ENCODE measurements around the gene TCEAL9. TPM values are rescaled to one million over a fixed set of nuclear protein-coding genes. Genes with fewer than 3 reads are reported as not detected.
"Not testable (repeated sequence)": the region's sequence is repeated elsewhere in the genome, so short reads cannot be mapped to it uniquely, and the experiment has no call there.

Gene TCEAL9
- total RNA-seq, 1 experiment from 2014 or later, result 44.9 TPM

DNA sequence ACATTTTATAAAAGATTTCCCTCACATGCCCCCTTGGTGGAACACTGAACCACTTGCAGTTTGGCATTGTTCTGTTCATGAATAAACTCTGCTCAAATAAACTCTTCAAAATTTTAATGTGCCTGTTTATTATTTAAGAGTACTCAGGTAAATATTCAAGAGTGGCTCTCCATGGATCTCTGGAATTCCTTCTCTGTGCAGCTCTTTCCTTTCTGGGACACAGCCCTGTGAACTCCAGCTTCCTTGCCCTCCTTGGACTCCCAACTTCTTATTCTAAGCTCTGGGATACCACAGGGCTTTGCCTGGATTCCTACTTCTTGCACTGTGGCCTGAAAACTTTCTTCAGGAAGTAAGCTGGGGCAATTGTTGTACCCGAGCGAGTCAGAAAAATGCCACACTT is 28.4 kb downstream of the TCEAL9 start:
- H3K9me3 ChIP-seq, result no peaks in the 10 kb centered on the region
- BruUV-seq (replicated peaks), result no TSS peak
- H3K4me3 ChIP-seq (ENCODE audit: low read depth, low read length), result no peak overlapping the region
- H3K27me3 ChIP-seq (replicated peaks; ENCODE audit: control insufficient read depth, insufficient read depth, low read length), result no peaks in the 10 kb centered on the region
- H3K9me3 Mint-ChIP-seq (ENCODE audit: unreplicated experiment), result no peaks in the 10 kb centered on the region
- no peaks in the 10 kb centered on the region for H3K27me3 Mint-ChIP-seq (ENCODE audit: insufficient read depth, unreplicated experiment)
- H3K27ac Mint-ChIP-seq (ENCODE audit: unreplicated experiment), result peak overlapping the region; percentile 22
- CTCF ChIA-PET, result no interaction called here
- DNase-seq, result no peak
- POLR2A ChIA-PET, result interaction anchor here (0.7 kb wide), 1 partner anchor 20 kb away, joined by 3 read pairs; no protein-coding TSS in a partner anchor
- H3K36me3 Mint-ChIP-seq (ENCODE audit: insufficient read depth, unreplicated experiment), result peaks cover 4% of the 10 kb centered on the region
- no peaks in the 10 kb centered on the region for H3K36me3 ChIP-seq (ENCODE audit: control insufficient read depth, insufficient read depth, low read length)
- peaks cover 4% of the 10 kb centered on the region; the same call in 1 of the 2 replicates for H3K4me1 ChIP-seq
- intact Hi-C loops (cut with micrococcal nuclease; ENCODE audit: unreplicated experiment), result no loop called here
- TF ChIP-seq, protein P1, sequence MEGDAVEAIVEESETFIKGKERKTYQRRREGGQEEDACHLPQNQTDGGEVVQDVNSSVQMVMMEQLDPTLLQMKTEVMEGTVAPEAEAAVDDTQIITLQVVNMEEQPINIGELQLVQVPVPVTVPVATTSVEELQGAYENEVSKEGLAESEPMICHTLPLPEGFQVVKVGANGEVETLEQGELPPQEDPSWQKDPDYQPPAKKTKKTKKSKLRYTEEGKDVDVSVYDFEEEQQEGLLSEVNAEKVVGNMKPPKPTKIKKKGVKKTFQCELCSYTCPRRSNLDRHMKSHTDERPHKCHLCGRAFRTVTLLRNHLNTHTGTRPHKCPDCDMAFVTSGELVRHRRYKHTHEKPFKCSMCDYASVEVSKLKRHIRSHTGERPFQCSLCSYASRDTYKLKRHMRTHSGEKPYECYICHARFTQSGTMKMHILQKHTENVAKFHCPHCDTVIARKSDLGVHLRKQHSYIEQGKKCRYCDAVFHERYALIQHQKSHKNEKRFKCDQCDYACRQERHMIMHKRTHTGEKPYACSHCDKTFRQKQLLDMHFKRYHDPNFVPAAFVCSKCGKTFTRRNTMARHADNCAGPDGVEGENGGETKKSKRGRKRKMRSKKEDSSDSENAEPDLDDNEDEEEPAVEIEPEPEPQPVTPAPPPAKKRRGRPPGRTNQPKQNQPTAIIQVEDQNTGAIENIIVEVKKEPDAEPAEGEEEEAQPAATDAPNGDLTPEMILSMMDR (IDR thresholded peaks at IDR 0.05; ENCODE audit: insufficient read depth in 1 of 2, low read depth in 1 of 2, low read length in 1 of 2, severe bottlenecking in 1 of 2, unreplicated experiment in 1 of 2), result no peak
- peaks cover 12% of the 10 kb centered on the region for H3K4me1 Mint-ChIP-seq (ENCODE audit: low read depth, unreplicated experiment)
- peak overlapping the region; percentile 22 for H3K4me3 Mint-ChIP-seq (ENCODE audit: unreplicated experiment)

GRCh38 chrX:103385283-103385830 is 29.1 kb downstream of the TCEAL9 start:
- BruUV-seq (replicated peaks); DNase-seq; intact Hi-C loops (cut with micrococcal nuclease; ENCODE audit: unreplicated experiment); CTCF ChIA-PET; H3K27me3 ChIP-seq (replicated peaks; ENCODE audit: control insufficient read depth, insufficient read depth, low read length); H3K36me3 Mint-ChIP-seq (ENCODE audit: insufficient read depth, unreplicated experiment); H3K27me3 Mint-ChIP-seq (ENCODE audit: insufficient read depth, unreplicated experiment); H3K9me3 Mint-ChIP-seq (ENCODE audit: unreplicated experiment); POLR2A ChIA-PET; H3K36me3 ChIP-seq (ENCODE audit: control insufficient read depth, insufficient read depth, low read length); H3K4me1 ChIP-seq; H3K9me3 ChIP-seq; H3K4me3 ChIP-seq (ENCODE audit: low read depth, low read length): not testable (repeated sequence)
- Mint-ChIP-seq H3K4me1 (ENCODE audit: low read depth, unreplicated experiment) (peaks cover 12% of the 10 kb centered on the region), H3K4me3 (ENCODE audit: unreplicated experiment) (peak overlapping the region; percentile 22), H3K27ac (ENCODE audit: unreplicated experiment) (peak overlapping the region; percentile 22)

GRCh38 chrX:103386332-103386731 is 30.0 kb downstream of the TCEAL9 start:
- no peaks in the 10 kb centered on the region for H3K27me3 ChIP-seq (replicated peaks; ENCODE audit: control insufficient read depth, insufficient read depth, low read length)
- ChIA-PET CTCF (no interaction called here), POLR2A (no interaction called here)
- BruUV-seq (replicated peaks), result no TSS peak
- no peak for DNase-seq
- H3K9me3 ChIP-seq, result no peaks in the 10 kb centered on the region
- intact Hi-C loops (cut with micrococcal nuclease; ENCODE audit: unreplicated experiment), result no loop called here
- H3K27me3 Mint-ChIP-seq (ENCODE audit: insufficient read depth, unreplicated experiment), result no peaks in the 10 kb centered on the region
- H3K9me3 Mint-ChIP-seq (ENCODE audit: unreplicated experiment), result no peaks in the 10 kb centered on the region
- no peaks in the 10 kb centered on the region for H3K36me3 ChIP-seq (ENCODE audit: control insufficient read depth, insufficient read depth, low read length)
- no peak overlapping the region for H3K4me3 ChIP-seq (ENCODE audit: low read depth, low read length)
- TF ChIP-seq, protein P1 (IDR thresholded peaks at IDR 0.05; ENCODE audit: insufficient read depth in 1 of 2, low read depth in 1 of 2, low read length in 1 of 2, severe bottlenecking in 1 of 2, unreplicated experiment in 1 of 2), result no peak
- peaks cover 4% of the 10 kb centered on the region; the same call in 1 of the 2 replicates for H3K4me1 ChIP-seq
- H3K27ac Mint-ChIP-seq (ENCODE audit: unreplicated experiment), result no peak overlapping the region
- H3K4me3 Mint-ChIP-seq (ENCODE audit: unreplicated experiment), result no peak overlapping the region
- peaks cover 7% of the 10 kb centered on the region for H3K36me3 Mint-ChIP-seq (ENCODE audit: insufficient read depth, unreplicated experiment)
- peaks cover 12% of the 10 kb centered on the region for H3K4me1 Mint-ChIP-seq (ENCODE audit: low read depth, unreplicated experiment)

DNA sequence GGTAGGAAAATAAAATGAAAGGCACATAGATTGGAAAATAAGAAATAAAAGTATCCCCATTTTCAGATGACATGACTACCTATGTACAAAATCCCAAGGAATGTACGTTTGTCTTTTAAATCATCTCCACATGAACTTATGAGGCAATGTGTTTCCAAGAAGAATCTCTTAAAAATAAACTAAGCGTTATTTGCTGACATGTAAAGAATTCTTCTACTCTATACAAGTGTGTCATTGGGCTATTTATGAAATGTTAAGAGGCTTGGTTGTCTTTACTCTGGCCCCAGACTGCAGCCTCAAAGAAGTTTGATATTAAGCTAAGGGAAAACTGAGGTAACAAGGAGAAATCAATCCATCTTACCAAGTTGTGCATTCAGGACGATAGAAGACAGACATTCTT is 37.2 kb downstream of the TCEAL9 start:
- POLR2A ChIA-PET, result no interaction called here
- intact Hi-C loops (cut with micrococcal nuclease; ENCODE audit: unreplicated experiment), result no loop called here
- no peaks in the 10 kb centered on the region for H3K27me3 Mint-ChIP-seq (ENCODE audit: insufficient read depth, unreplicated experiment)

More for the DNA sequence above, 37.2 kb downstream of the TCEAL9 start:
- no peak for DNase-seq
- Histone ChIP-seq H3K4me1 (no peaks in the 10 kb centered on the region), H3K4me3 (ENCODE audit: low read depth, low read length) (no peak overlapping the region), H3K9me3 (no peaks in the 10 kb centered on the region), H3K27me3 (replicated peaks; ENCODE audit: control insufficient read depth, insufficient read depth, low read length) (no peaks in the 10 kb centered on the region), H3K36me3 (ENCODE audit: control insufficient read depth, insufficient read depth, low read length) (no peaks in the 10 kb centered on the region)
- TF ChIP-seq, protein P1 (IDR thresholded peaks at IDR 0.05; ENCODE audit: insufficient read depth in 1 of 2, low read depth in 1 of 2, low read length in 1 of 2, severe bottlenecking in 1 of 2, unreplicated experiment in 1 of 2), result no peak
- peaks cover 6% of the 10 kb centered on the region for H3K4me1 Mint-ChIP-seq (ENCODE audit: low read depth, unreplicated experiment)
- no TSS peak for BruUV-seq (replicated peaks)
- H3K27ac Mint-ChIP-seq (ENCODE audit: unreplicated experiment), result no peak overlapping the region
- H3K4me3 Mint-ChIP-seq (ENCODE audit: unreplicated experiment), result no peak overlapping the region
- no peaks in the 10 kb centered on the region for H3K9me3 Mint-ChIP-seq (ENCODE audit: unreplicated experiment)
- peaks cover 7% of the 10 kb centered on the region for H3K36me3 Mint-ChIP-seq (ENCODE audit: insufficient read depth, unreplicated experiment)
- CTCF ChIA-PET, result no interaction called here

Data from Caco-2 (cell line).